MCF 10A (cell line): ENCODE measurements around the gene GCNT1. TPM values are rescaled to one million over a fixed set of nuclear protein-coding genes. Genes with fewer than 3 reads are reported as not detected.
A peak's percentile ranks its signal among the peaks of the same experiment; 100 is the strongest.

Experiments
- BruUV-seq: library from RNA; stranded (reverse); fragments of 400-500 nt; replicated peaks from 2 replicates; lab custom pipeline; 2021; lab: Mats Ljungman, UMichigan
- CTCF ChIA-PET: fragments of 300-600 bp; sonication (Branson Sonifier 250); formaldehyde crosslinking; extraction: SDS; loops from one replicate; lab custom pipeline; 2021; ENCODE audit warnings: antibody characterized with exemption, inconsistent platforms; lab: Yijun Ruan, JAX
- POLR2A ChIA-PET: fragments of 300-600, 350-650 bp; sonication (Branson Sonifier 250); formaldehyde crosslinking; extraction: SDS; loops from one replicate; lab custom pipeline; 2020; ENCODE audit warnings: antibody characterized with exemption, inconsistent platforms; lab: Yijun Ruan, JAX
- DNase-seq: peaks from one replicate; pipeline ENCODE4 v3.0.0-alpha.2; 2018; ENCODE audit not compliant: unreplicated experiment
- H3K27ac Mint-ChIP-seq: one replicate; pipeline ENCODE4 v1.8.0; 2022; ENCODE audit warnings: mild to moderate bottlenecking, low read depth, mixed read lengths; ENCODE audit not compliant: unreplicated experiment
- H3K27me3 Mint-ChIP-seq: one replicate; pipeline ENCODE4 v1.8.0; 2022; ENCODE audit warnings: mixed read lengths; ENCODE audit not compliant: insufficient read depth, unreplicated experiment
- H3K36me3 Mint-ChIP-seq: one replicate; pipeline ENCODE4 v1.8.0; 2022; ENCODE audit warnings: mild to moderate bottlenecking, moderate library complexity, mixed read lengths; ENCODE audit not compliant: insufficient read depth, unreplicated experiment
- H3K4me1 Mint-ChIP-seq: one replicate; pipeline ENCODE4 v1.8.0; 2022; ENCODE audit warnings: mixed read lengths; ENCODE audit not compliant: insufficient read depth, unreplicated experiment
- H3K4me3 Mint-ChIP-seq: one replicate; pipeline ENCODE4 v1.8.0; 2022; ENCODE audit warnings: mild to moderate bottlenecking, moderate library complexity, mixed read lengths; ENCODE audit not compliant: unreplicated experiment
- H3K9me3 Mint-ChIP-seq: one replicate; pipeline ENCODE4 v1.8.0; 2022; ENCODE audit warnings: mixed read lengths; ENCODE audit not compliant: unreplicated experiment
- CTCF ChIP-seq: fragments of 200-600 bp; IDR thresholded peaks from one replicate; pipeline ENCODE4 v1.8.0; 2022; ENCODE audit warnings: antibody characterized with exemption, mild to moderate bottlenecking; ENCODE audit not compliant: unreplicated experiment
- intact Hi-C: fragments of 100-400 bp; cut with micrococcal nuclease; formaldehyde crosslinking; loops from 2 replicates; pipeline ENCODE4 v1.14.1; 2022
- total RNA-seq: library from RNA; stranded (reverse); gene quantifications from 2 replicates; pipeline ENCODE4 v1.2.3, GENCODE V29; 2022

GCNT1 gene
- total RNA-seq, 1 experiment from 2014 or later: 11.5 TPM

- POLR2A ChIA-PET: no interaction called here
- H3K27ac Mint-ChIP-seq: no peak overlapping the region
- DNase-seq: no peak
- H3K9me3 Mint-ChIP-seq: no peaks in the 10 kb centered on the region
- no peak for TF ChIP-seq CTCF
- no peak overlapping the region for H3K4me3 Mint-ChIP-seq
- intact Hi-C loops: no loop called here
- no peaks in the 10 kb centered on the region for H3K36me3 Mint-ChIP-seq
- CTCF ChIA-PET: interaction anchor here (0.5 to 3.0 kb wide), 6 partner anchors 8 to 1578 kb away, joined by 3 to 14 read pairs (median 4); no protein-coding TSS in a partner anchor
- H3K4me1 Mint-ChIP-seq: no peaks in the 10 kb centered on the region
- no peaks in the 10 kb centered on the region for H3K27me3 Mint-ChIP-seq
- no TSS peak for BruUV-seq
Measured at GRCh38 chr9:76438841-76439588, 20.0 kb upstream of the GCNT1 start.

- no peak overlapping the region for H3K4me3 Mint-ChIP-seq
- H3K36me3 Mint-ChIP-seq: no peaks in the 10 kb centered on the region
- ChIA-PET CTCF (interaction anchor here (0.6 to 9.9 kb wide), 6 partner anchors 12 to 1026 kb away, joined by 3 to 226 read pairs (median 3); no protein-coding TSS in a partner anchor), POLR2A (no interaction called here)
- H3K4me1 Mint-ChIP-seq: no peaks in the 10 kb centered on the region
- no TSS peak for BruUV-seq
- H3K9me3 Mint-ChIP-seq: no peaks in the 10 kb centered on the region
- intact Hi-C loops: no loop called here
- peak; percentile 24 for DNase-seq
- no peak overlapping the region for H3K27ac Mint-ChIP-seq
- no peaks in the 10 kb centered on the region for H3K27me3 Mint-ChIP-seq
- TF ChIP-seq CTCF: no peak
Measured at GRCh38 chr9:76441551-76442322, 17.2 kb upstream of the GCNT1 start.

GRCh38 chr9:76443887-76444286, 15.1 kb upstream of the GCNT1 start:
- no TSS peak for BruUV-seq
- Mint-ChIP-seq H3K36me3 (no peaks in the 10 kb centered on the region), H3K4me3 (no peak overlapping the region), H3K27ac (no peak overlapping the region), H3K4me1 (no peaks in the 10 kb centered on the region), H3K27me3 (no peaks in the 10 kb centered on the region), H3K9me3 (no peaks in the 10 kb centered on the region)
- intact Hi-C loops: no loop called here
- TF ChIP-seq CTCF: no peak
- no peak for DNase-seq
- POLR2A ChIA-PET: interaction anchor here (0.7 kb wide), 1 partner anchor 713 kb away, joined by 3 read pairs; no protein-coding TSS in a partner anchor
- CTCF ChIA-PET: interaction anchor here (1.5 to 9.9 kb wide), 4 partner anchors 24 to 261 kb away, joined by 4 to 226 read pairs (median 38); no protein-coding TSS in a partner anchor

- Mint-ChIP-seq H3K9me3 (no peaks in the 10 kb centered on the region), H3K36me3 (no peaks in the 10 kb centered on the region), H3K4me1 (no peaks in the 10 kb centered on the region), H3K27ac (no peak overlapping the region), H3K27me3 (no peaks in the 10 kb centered on the region), H3K4me3 (no peak overlapping the region)
- ChIA-PET POLR2A (interaction anchor here (0.7 kb wide), 1 partner anchor 713 kb away, joined by 3 read pairs; no protein-coding TSS in a partner anchor), CTCF (interaction anchor here (0.6 to 9.9 kb wide), 6 partner anchors 11 to 468 kb away, joined by 3 to 226 read pairs (median 8); no protein-coding TSS in a partner anchor)
- no peak for DNase-seq
- no peak for TF ChIP-seq CTCF
- BruUV-seq: no TSS peak
- intact Hi-C loops: no loop called here
Measured at GRCh38 chr9:76444322-76444929, 14.6 kb upstream of the GCNT1 start.
